ENCODE measurements around the gene TECR.

DNA sequence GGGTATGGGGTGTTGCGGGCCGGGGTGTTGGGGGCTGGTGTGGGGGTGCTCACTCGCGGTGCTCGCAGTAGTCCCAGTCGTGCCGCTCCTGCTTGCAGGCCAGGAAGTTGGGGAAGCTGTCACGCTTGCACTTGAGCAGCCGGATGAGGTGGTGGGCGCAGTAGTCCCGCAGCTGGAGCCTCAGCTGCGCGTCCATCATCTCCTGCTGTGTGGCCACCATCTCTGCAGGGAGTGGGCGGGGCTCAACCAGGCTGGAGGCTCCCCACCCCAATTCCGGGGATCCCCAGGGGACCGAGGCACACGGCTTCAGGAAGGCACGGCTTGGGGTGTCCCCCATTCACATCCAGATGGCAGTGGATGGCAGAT is 37.3 kb downstream of the TECR start:
- TF ChIP-seq, protein P1, sequence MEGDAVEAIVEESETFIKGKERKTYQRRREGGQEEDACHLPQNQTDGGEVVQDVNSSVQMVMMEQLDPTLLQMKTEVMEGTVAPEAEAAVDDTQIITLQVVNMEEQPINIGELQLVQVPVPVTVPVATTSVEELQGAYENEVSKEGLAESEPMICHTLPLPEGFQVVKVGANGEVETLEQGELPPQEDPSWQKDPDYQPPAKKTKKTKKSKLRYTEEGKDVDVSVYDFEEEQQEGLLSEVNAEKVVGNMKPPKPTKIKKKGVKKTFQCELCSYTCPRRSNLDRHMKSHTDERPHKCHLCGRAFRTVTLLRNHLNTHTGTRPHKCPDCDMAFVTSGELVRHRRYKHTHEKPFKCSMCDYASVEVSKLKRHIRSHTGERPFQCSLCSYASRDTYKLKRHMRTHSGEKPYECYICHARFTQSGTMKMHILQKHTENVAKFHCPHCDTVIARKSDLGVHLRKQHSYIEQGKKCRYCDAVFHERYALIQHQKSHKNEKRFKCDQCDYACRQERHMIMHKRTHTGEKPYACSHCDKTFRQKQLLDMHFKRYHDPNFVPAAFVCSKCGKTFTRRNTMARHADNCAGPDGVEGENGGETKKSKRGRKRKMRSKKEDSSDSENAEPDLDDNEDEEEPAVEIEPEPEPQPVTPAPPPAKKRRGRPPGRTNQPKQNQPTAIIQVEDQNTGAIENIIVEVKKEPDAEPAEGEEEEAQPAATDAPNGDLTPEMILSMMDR (IDR thresholded peaks at IDR 0.05; ENCODE audit: poor library complexity, severe bottlenecking): no peak
- TF ChIP-seq RAD21 (conservative IDR thresholded peaks at IDR 0.05) (no peak), TAF1 (IDR thresholded peaks at IDR 0.05; ENCODE audit: low read depth) (no peak), EP300 (conservative IDR thresholded peaks at IDR 0.05; ENCODE audit: poor library complexity, severe bottlenecking) (no peak), MXI1 (conservative IDR thresholded peaks at IDR 0.05; ENCODE audit: poor library complexity, severe bottlenecking) (no peak), EZH2 (IDR thresholded peaks at IDR 0.05; ENCODE audit: borderline replicate concordance, insufficient read depth, low read length, poor library complexity, severe bottlenecking) (no peak)
